Mucosa of stomach (tissue), 1 donor: ENCODE results near the gene COL16A1.
"Not testable (repeated sequence)": the region's sequence is repeated elsewhere in the genome, so short reads cannot be mapped to it uniquely, and the experiment has no call there.

Source experiments
- H3K27me3 ChIP-seq: one replicate; pipeline ENCODE4 v1.7.0; 2013; ENCODE audit warnings: mild to moderate bottlenecking, low read length; ENCODE audit not compliant: control insufficient read depth, insufficient read depth
- H3K36me3 ChIP-seq: one replicate; pipeline ENCODE4 v1.7.0; 2013; ENCODE audit warnings: low read length; ENCODE audit not compliant: control insufficient read depth, insufficient read depth
- H3K4me1 ChIP-seq: one replicate; pipeline ENCODE4 v1.7.0; 2013; ENCODE audit warnings: mild to moderate bottlenecking, low read length; ENCODE audit not compliant: control insufficient read depth, insufficient read depth
- H3K4me3 ChIP-seq: one replicate; pipeline ENCODE4 v1.7.0; 2013; ENCODE audit warnings: low read length
- H3K9ac ChIP-seq: one replicate; pipeline ENCODE4 v1.7.0; 2013; ENCODE audit warnings: mild to moderate bottlenecking, low read length, moderate library complexity
- H3K9me3 ChIP-seq: one replicate; pipeline ENCODE4 v1.7.0; 2013; ENCODE audit warnings: mild to moderate bottlenecking, low read length, moderate library complexity; ENCODE audit not compliant: control insufficient read depth
- donor health status: Pancreatic carcinoma.

COL16A1 gene

DNA sequence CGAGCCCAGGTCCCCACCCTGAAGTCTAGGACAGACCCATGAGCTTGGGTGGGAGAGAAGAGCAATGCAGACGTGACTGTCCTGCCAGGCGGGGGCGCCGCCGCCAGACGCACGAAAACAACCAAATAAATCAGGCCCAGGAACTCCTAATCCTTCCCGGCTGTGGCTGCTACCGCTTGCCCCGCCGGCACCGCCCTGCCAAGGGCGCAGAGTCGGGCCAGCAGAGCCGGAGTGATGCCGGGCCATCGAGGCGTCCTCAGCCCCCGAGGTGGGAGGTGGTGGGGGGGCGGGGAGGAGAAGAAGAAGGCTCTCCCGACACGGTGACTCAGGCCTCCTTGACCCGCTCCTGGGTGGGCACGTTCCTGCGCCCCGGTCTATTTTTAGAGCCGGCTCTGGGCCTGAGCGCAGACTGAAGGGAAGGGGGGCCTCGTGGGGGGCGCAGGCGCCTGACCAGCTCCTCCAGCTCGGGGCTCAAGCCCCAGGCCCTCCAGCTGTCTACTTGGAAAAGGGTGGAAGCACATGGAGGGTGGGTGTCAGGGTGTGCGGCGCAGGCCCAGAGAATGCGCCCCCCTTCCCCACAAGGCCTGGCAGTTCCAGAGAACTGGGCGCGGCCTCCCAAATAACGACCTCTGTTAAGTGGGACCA lies 10.7 kb upstream of the COL16A1 start:
- no peaks in the 10 kb centered on the region for H3K27me3 ChIP-seq
- H3K9ac ChIP-seq = peak overlapping the region; percentile 32
- H3K4me3 ChIP-seq = no peak overlapping the region
- no peaks in the 10 kb centered on the region for H3K9me3 ChIP-seq
- peaks cover 56% of the 10 kb centered on the region for H3K4me1 ChIP-seq
- H3K36me3 ChIP-seq = no peaks in the 10 kb centered on the region

DNA sequence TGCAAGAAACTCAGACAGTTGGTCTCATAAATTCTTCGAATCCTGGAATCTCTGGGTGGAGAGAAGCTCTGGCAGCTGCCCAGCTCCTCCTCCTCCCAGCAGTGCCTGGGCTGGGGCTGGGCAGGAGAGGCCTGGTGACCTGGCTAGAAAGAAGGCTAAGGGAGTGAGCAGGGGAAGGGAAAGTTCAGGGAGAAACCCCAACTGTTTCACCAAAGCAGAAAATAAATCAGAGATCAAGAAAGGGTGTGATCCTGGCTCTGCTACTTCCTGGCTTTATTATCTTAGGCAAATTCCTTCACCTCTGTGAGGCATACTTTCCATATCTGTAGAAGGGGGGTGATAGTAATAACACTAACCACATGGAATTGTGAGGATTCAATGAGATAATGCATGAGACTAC lies 8.8 kb upstream of the COL16A1 start:
- H3K27me3 ChIP-seq = peaks cover 2% of the 10 kb centered on the region
- H3K9ac ChIP-seq = no peak overlapping the region
- H3K36me3 ChIP-seq = no peaks in the 10 kb centered on the region
- H3K4me1 ChIP-seq = peaks cover 56% of the 10 kb centered on the region
- no peak overlapping the region for H3K4me3 ChIP-seq
- H3K9me3 ChIP-seq = no peaks in the 10 kb centered on the region

DNA sequence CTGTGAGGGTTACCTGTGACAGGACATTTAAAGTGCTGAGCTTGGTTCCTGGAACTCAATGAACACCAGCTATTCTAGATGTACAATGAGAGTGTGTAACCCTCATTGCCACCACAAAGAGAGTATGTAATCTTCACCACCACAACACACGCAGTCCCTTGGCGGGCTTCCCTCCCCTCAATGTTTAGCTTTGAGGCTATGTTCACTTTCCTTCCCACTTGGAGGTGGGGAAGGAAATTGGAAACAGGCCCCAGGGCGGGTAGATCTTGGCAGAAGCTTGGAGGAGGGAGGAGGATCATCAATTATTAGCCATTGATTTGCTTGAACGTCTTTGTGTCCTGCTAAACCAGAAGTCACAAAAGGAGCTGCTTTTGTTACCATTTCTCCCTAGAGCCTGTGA lies 8.3 kb upstream of the COL16A1 start:
- Histone ChIP-seq H3K9ac (no peak overlapping the region), H3K36me3 (no peaks in the 10 kb centered on the region), H3K9me3 (no peaks in the 10 kb centered on the region), H3K27me3 (peaks cover 2% of the 10 kb centered on the region), H3K4me3 (no peak overlapping the region), H3K4me1 (peaks cover 55% of the 10 kb centered on the region)

DNA sequence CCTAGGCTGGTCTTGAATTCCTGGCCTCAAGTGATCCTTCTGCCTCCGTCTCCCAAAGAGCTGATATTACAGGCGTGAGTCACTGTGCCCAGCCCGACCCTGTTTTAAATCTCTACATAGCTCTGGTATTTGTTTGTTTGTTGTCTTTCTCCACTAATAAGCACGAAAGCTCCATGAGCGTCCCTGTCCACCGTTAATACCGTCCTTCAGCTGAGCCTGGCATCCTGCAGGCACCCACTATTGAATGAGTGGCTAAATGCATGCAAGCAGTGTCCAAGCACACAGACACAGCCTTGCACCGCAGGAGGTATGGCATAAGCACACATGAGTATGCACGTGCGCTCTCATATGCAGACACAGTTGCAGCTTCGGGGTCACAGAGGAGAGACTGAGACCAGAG lies 4.5 kb upstream of the COL16A1 start:
- Histone ChIP-seq H3K9ac (no peak overlapping the region), H3K27me3 (peaks cover 14% of the 10 kb centered on the region), H3K4me1 (peaks cover 39% of the 10 kb centered on the region), H3K36me3 (no peaks in the 10 kb centered on the region), H3K9me3 (no peaks in the 10 kb centered on the region), H3K4me3 (no peak overlapping the region)

DNA sequence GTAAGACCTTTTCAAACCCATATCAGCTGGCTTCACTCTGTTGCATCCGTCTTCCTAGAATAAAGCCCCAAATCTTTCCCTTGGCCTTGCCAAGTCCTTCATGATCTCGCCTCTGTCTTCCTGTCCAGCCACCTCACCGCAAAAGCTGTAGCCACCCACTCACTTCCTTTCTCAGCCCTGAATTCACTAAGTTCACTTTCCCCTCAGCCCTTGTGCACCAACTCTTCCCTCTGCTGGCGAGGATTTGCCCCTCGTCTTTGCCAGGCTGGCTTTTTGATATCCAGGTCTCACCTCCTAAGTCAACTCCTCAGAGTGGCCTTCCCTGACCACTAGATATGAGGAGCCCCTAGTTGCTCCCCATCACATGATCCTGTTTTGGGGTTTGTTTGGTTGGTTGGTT lies 3.9 kb upstream of the COL16A1 start:
- no peak overlapping the region for H3K9ac ChIP-seq
- H3K4me3 ChIP-seq = no peak overlapping the region
- peaks cover 14% of the 10 kb centered on the region for H3K27me3 ChIP-seq
- H3K9me3 ChIP-seq = no peaks in the 10 kb centered on the region
- H3K4me1 ChIP-seq = peaks cover 33% of the 10 kb centered on the region
- H3K36me3 ChIP-seq = no peaks in the 10 kb centered on the region

DNA sequence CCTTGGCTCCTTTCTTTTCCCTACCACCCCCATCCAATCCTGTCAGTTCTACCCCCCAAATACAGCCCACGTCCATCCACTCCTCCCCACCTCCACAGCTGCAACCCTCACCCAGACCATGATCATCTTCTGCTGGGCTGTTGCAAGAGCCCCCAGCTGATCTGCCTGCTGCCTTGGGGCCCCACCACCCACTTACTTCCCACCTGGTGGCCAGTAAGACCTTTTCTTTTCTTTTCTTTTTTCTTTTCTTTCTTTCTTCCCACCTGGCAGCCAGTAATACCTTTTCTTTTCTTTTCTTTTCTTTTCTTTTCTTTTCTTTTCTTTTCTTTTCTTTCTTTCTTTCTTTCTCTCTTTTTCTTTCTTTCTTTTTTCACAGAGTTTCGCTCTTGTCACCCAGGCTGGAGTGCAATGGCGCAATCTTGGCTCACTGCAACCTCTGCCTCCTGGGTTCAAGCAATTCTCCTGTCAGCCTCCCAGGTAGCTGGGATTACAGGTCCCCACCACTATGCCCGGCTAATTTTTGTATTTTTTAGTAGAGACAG lies 3.3 kb upstream of the COL16A1 start:
- H3K9me3 ChIP-seq, H3K4me3 ChIP-seq, H3K36me3 ChIP-seq, H3K9ac ChIP-seq: not testable (repeated sequence)
- Histone ChIP-seq H3K4me1 (peaks cover 27% of the 10 kb centered on the region), H3K27me3 (peaks cover 14% of the 10 kb centered on the region)

DNA sequence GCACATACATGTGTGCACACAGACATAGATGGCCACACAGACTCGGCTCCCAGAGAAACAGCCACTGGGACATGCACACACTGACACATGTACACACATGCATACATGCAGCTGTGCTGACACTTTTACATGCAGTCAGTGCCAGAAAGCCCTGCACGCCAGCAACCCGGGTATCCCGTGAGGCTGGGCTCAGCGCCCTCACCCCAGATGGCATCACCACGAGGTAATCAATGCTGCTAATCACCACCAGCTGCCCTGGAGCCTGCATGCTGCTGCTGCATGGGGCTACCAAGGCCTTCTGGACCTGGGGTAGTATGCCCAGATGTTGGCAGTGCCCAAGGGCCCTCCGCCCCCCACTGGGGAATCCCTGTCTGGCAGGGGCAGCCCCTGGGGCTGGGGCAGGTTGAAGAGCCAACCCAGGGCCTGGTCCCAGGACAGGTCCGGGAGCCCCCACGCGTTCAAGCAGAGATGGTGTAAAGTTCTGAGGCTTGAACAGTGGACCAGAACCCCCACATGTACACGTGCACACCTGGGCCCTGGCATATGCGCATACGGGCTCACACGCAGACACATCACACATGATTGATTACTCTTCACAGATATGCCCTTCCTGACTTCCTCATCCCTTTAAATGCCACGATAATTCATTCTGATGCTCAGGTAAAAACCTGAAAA lies 2.7 kb upstream of the COL16A1 start:
- H3K4me3 ChIP-seq = no peak overlapping the region
- H3K4me1 ChIP-seq = peaks cover 21% of the 10 kb centered on the region
- H3K36me3 ChIP-seq = no peaks in the 10 kb centered on the region
- H3K9ac ChIP-seq = no peak overlapping the region
- peaks cover 14% of the 10 kb centered on the region for H3K27me3 ChIP-seq
- H3K9me3 ChIP-seq = no peaks in the 10 kb centered on the region

DNA sequence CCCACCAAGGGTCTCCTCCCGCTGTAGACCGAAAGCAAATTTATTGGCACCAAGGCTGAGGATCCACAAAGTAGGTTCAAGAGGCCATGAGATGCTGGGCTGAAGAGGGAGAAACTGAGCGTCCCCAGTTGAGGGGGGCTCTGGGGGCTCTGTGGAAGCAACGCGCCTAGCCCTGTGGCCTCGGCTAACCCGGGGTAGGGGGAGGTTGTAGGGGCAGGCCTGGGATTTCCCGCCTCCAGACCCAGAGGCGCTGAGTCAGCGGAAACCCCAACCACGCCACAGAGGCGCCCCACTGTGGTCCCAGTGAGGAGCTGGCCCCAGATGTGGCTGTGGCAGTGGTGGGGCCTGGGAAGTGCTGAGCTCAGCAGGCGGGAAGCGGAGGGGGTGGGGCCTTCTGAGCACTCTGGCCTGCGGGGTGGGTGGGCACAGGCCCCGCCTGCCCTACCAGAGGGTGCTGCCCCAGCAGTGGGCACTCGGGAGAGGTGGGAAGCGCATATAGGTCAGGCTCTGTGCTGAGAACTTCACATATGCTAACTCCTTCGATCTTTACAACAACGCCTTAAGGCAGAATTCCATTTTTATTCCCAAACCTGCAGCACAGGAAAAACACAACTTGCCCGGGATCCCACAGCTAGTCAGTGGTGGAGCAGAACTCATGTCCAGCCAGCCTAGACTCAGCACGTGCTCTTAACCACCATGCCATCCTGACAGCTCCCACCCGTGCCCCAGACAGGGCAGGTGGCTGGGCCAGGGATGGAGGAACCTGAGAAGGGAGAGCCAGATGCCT lies 1.5 kb upstream of the COL16A1 start:
- no peaks in the 10 kb centered on the region for H3K36me3 ChIP-seq
- peak overlapping the region; percentile 3 for H3K4me3 ChIP-seq
- peaks cover 14% of the 10 kb centered on the region for H3K27me3 ChIP-seq
- H3K9me3 ChIP-seq = no peaks in the 10 kb centered on the region
- peaks cover 14% of the 10 kb centered on the region for H3K4me1 ChIP-seq
- peak overlapping the region; percentile 25 for H3K9ac ChIP-seq

DNA sequence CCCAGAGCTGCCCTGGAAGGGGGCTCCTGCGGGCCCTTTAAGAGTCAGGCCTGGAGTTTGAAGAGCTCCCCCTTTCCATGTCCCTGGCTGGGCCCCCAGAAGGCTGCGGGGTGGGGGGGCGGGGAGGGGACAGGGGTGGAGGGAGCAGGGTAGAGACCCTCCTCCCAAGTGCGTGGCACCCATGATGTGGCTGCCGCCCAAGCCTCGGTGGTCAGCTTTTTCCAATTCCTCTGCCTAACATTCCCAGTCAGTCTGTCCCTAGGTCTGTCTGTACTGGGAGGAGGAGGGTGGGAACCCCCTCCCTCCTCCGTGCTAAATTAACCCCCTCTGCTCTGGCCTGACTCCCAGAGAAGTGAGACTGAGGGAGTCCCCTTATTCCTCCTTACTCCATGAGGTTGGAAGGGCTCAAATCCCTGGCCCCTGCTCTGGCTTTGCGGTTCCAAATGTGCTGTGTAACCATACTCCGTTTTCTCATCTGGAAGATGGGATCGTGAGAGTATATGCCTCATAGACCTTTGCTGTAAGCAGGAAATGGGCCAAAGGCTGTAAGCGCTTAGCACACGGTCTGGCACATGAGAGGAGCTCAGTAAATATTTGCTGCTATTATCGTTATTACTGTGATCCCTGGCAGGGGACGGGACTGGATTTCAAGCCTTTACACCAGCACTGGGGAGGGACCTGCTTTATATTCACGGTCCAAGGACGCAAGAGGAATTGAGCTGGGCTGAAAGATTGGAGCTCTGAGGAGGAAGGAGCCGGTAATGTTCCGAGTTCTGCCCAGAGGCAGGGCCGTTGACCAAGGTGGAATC lies 658 bp upstream of the COL16A1 start:
- H3K36me3 ChIP-seq = no peaks in the 10 kb centered on the region
- H3K9ac ChIP-seq = peak overlapping the region; percentile 42
- H3K4me1 ChIP-seq = peaks cover 14% of the 10 kb centered on the region
- H3K4me3 ChIP-seq = peak overlapping the region; percentile 3
- no peaks in the 10 kb centered on the region for H3K9me3 ChIP-seq
- peaks cover 14% of the 10 kb centered on the region for H3K27me3 ChIP-seq

DNA sequence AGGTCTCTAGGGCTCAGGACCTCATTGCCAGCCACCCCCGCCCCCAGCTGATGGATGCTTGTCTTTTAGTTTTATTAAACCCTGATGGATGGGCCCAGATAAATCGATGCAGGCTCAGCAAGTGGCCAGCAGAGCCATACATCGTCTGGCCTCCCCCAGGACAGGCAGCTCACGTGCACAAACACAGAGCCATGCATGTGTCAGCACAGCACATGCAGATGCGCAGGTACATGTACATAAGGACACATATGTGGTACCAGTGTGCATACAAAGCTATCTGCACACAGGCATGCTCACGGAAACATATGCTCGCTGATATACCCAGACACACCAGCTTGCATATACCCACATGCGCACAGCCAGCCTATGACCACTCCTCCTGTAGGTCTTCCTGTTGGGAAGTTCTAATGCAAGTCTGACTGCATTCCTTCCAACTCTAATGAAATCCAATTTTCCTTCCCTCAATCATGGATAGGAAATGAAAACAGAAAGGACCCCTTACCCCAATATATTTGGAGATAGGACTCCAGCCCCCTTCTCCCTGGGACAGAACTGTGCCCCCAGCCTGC lies 897 bp downstream of the COL16A1 start:
- no peaks in the 10 kb centered on the region for H3K36me3 ChIP-seq
- no peaks in the 10 kb centered on the region for H3K9me3 ChIP-seq
- no peak overlapping the region for H3K4me3 ChIP-seq
- H3K27me3 ChIP-seq = peaks cover 12% of the 10 kb centered on the region
- peak overlapping the region; percentile 42 for H3K9ac ChIP-seq
- H3K4me1 ChIP-seq = peaks cover 14% of the 10 kb centered on the region

DNA sequence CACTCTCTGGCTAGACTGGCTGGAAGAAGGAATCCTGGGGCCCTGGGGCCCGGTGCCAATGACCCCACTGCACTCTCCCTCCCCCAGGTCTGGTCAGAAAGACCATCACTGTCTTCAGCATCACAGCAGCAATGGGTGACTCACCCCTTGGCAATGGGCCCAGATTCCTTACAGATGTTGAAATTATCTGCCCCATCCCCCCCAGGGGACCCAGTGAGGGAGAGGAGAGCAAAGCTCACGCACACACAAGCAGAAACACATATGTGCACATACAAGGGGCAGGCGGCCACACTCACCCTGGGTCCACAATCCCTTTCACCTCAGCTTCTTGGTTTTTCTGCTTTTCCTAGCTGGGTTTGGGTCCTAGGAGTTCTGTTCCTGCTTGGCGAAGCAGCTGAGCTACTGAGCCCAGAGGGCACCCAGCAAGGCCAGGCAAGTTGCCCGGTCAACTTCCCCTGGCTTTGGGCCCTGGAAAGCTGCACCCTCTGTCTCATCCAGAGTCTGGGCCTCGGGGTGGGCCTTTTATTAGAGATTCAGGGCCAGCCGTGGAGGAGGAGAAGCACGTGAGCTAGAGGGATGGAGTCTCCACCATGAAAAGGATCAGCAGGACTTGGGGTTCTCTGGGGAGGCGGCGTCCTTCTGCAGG lies 2.6 kb downstream of the COL16A1 start:
- Histone ChIP-seq H3K36me3 (no peaks in the 10 kb centered on the region), H3K27me3 (peaks cover 12% of the 10 kb centered on the region), H3K4me3 (no peak overlapping the region), H3K9ac (no peak overlapping the region), H3K9me3 (no peaks in the 10 kb centered on the region), H3K4me1 (peaks cover 14% of the 10 kb centered on the region)
